ENCODE measurements around the gene GHRL. TPM values are rescaled to one million over a fixed set of nuclear protein-coding genes. Genes with fewer than 3 reads are reported as not detected.
A peak's percentile ranks its signal among the peaks of the same experiment; 100 is the strongest.

Gene GHRL
- total RNA-seq, 1 donor from 2014 or later: 2.2 TPM

- DNase-seq: no peak
- ATAC-seq: no peak
- H3K4me3 ChIP-seq: no peak overlapping the region
- no peaks in the 10 kb centered on the region for H3K4me1 ChIP-seq
- H3K36me3 ChIP-seq: no peaks in the 10 kb centered on the region
- TF ChIP-seq, protein P1, sequence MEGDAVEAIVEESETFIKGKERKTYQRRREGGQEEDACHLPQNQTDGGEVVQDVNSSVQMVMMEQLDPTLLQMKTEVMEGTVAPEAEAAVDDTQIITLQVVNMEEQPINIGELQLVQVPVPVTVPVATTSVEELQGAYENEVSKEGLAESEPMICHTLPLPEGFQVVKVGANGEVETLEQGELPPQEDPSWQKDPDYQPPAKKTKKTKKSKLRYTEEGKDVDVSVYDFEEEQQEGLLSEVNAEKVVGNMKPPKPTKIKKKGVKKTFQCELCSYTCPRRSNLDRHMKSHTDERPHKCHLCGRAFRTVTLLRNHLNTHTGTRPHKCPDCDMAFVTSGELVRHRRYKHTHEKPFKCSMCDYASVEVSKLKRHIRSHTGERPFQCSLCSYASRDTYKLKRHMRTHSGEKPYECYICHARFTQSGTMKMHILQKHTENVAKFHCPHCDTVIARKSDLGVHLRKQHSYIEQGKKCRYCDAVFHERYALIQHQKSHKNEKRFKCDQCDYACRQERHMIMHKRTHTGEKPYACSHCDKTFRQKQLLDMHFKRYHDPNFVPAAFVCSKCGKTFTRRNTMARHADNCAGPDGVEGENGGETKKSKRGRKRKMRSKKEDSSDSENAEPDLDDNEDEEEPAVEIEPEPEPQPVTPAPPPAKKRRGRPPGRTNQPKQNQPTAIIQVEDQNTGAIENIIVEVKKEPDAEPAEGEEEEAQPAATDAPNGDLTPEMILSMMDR (IDR thresholded peaks at IDR 0.05): no peak
- no peak overlapping the region for H3K27ac ChIP-seq
- peaks cover 13% of the 10 kb centered on the region for H3K27me3 ChIP-seq
- no peaks in the 10 kb centered on the region for H3K9me3 ChIP-seq
- intact Hi-C loops (cut with DNase I): no loop called here
Observed at GRCh38 chr3:10331320-10331719, 38.6 kb upstream of the GHRL start.

GRCh38 chr3:10330319-10330718, 37.6 kb upstream of the GHRL start:
- ATAC-seq: peak; percentile 9
- Histone ChIP-seq H3K9me3 (no peaks in the 10 kb centered on the region), H3K4me3 (no peak overlapping the region), H3K27ac (no peak overlapping the region), H3K4me1 (no peaks in the 10 kb centered on the region), H3K36me3 (no peaks in the 10 kb centered on the region), H3K27me3 (peaks cover 13% of the 10 kb centered on the region)
- TF ChIP-seq, protein P1 (IDR thresholded peaks at IDR 0.05): no peak
- peak; percentile 47 for DNase-seq
- intact Hi-C loops (cut with DNase I): no loop called here

GRCh38 chr3:10329495-10330015, 36.8 kb upstream of the GHRL start:
- no peak overlapping the region for H3K27ac ChIP-seq
- H3K4me3 ChIP-seq: no peak overlapping the region
- H3K27me3 ChIP-seq: peaks cover 13% of the 10 kb centered on the region
- DNase-seq (no peak), ATAC-seq (no peak)
- intact Hi-C loops (cut with DNase I): no loop called here
- H3K4me1 ChIP-seq: no peaks in the 10 kb centered on the region
- H3K36me3 ChIP-seq: no peaks in the 10 kb centered on the region
- H3K9me3 ChIP-seq: no peaks in the 10 kb centered on the region
- TF ChIP-seq, protein P1 (IDR thresholded peaks at IDR 0.05): no peak

DNA sequence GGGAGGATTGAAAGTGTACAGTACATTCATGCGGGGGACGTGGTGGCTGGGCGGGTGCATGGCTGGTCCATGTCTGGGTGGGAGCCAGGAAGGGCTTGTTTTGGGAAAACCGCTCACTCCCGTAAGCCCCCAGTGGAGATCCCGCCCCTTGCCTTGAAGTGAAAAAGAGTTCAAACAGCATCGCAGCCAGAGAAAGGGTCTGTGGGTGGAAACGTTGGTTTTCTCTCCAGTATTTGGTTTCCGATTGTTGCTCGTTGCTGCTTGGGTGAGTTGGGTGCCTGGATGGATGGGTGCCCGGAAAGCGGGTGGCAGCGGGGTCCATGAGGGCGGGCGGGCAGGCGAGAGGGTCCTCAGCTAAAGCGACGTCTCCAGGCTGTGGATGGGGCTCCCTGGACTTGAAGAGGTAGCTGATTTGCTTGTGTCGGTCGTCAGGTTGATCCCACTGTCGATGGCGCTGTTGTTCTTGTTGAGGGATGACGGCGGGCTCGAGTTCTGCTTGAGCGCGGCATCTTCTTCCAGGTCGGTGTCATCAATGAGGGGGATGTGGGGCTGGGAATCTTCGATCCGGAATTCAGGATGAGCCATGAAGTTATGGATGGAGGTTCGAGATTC, 35.8 kb upstream of the GHRL start:
- Histone ChIP-seq H3K4me1 (no peaks in the 10 kb centered on the region), H3K36me3 (no peaks in the 10 kb centered on the region), H3K4me3 (no peak overlapping the region), H3K27ac (no peak overlapping the region), H3K27me3 (peaks cover 13% of the 10 kb centered on the region), H3K9me3 (no peaks in the 10 kb centered on the region)
- intact Hi-C loops (cut with DNase I): no loop called here
- no peak for ATAC-seq
- TF ChIP-seq, protein P1 (IDR thresholded peaks at IDR 0.05): no peak
- no peak for DNase-seq

- no peaks in the 10 kb centered on the region for H3K9me3 ChIP-seq
- no peaks in the 10 kb centered on the region for H3K4me1 ChIP-seq
- H3K27ac ChIP-seq: no peak overlapping the region
- intact Hi-C loops (cut with DNase I): no loop called here
- H3K27me3 ChIP-seq: peaks cover 13% of the 10 kb centered on the region
- H3K36me3 ChIP-seq: no peaks in the 10 kb centered on the region
- ATAC-seq (no peak), DNase-seq (no peak)
- TF ChIP-seq, protein P1 (IDR thresholded peaks at IDR 0.05): no peak
- H3K4me3 ChIP-seq: no peak overlapping the region
Observed at GRCh38 chr3:10327592-10327991, 34.8 kb upstream of the GHRL start.

GRCh38 chr3:10322352-10322710, 29.6 kb upstream of the GHRL start:
- Histone ChIP-seq H3K36me3 (peaks cover 18% of the 10 kb centered on the region), H3K27ac (no peak overlapping the region), H3K9me3 (no peaks in the 10 kb centered on the region), H3K27me3 (no peaks in the 10 kb centered on the region), H3K4me3 (no peak overlapping the region), H3K4me1 (peaks cover 15% of the 10 kb centered on the region)
- intact Hi-C loops (cut with DNase I): no loop called here
- ATAC-seq (no peak), DNase-seq (no peak)
- TF ChIP-seq, protein P1 (IDR thresholded peaks at IDR 0.05): peak; percentile 27
